HL-60 (cell line): ENCODE results near the gene FBXO17.

Source experiments
- GABPA ChIP-seq: IDR thresholded peaks from 2 replicates; pipeline ENCODE4 v1.6.1; 2012; ENCODE audit warnings: low read depth
- POLR2AphosphoS5 ChIP-seq: IDR thresholded peaks from 2 replicates; pipeline ENCODE4 v1.6.1; 2012; ENCODE audit warnings: low read depth
- TF ChIP-seq, protein P1 (sequence below): IDR thresholded peaks from one replicate; pipeline ENCODE4 v1.5.1; 2011; ENCODE audit warnings: low read length, control low read depth, inconsistent platforms; ENCODE audit not compliant: insufficient read depth
- TF ChIP-seq, protein P2 (sequence below): IDR thresholded peaks from 2 replicates; pipeline ENCODE4 v1.6.1; 2012; ENCODE audit warnings: low read depth; ENCODE audit not compliant: insufficient replicate concordance

DNA sequence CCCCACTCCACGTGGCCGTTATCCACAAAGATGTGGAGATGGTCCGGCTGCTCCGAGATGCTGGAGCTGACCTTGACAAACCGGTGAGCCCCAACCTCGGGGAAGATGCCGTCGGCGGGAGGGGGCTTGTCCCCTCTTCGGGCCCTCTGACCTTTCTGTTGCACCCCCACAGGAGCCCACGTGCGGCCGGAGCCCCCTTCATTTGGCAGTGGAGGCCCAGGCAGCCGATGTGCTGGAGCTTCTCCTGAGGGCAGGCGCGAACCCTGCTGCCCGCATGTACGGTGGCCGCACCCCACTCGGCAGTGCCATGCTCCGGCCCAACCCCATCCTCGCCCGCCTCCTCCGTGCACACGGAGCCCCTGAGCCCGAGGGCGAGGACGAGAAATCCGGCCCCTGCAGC, 68.3 kb downstream of the FBXO17 start:
- no peak for TF ChIP-seq GABPA
- TF ChIP-seq, protein P1, sequence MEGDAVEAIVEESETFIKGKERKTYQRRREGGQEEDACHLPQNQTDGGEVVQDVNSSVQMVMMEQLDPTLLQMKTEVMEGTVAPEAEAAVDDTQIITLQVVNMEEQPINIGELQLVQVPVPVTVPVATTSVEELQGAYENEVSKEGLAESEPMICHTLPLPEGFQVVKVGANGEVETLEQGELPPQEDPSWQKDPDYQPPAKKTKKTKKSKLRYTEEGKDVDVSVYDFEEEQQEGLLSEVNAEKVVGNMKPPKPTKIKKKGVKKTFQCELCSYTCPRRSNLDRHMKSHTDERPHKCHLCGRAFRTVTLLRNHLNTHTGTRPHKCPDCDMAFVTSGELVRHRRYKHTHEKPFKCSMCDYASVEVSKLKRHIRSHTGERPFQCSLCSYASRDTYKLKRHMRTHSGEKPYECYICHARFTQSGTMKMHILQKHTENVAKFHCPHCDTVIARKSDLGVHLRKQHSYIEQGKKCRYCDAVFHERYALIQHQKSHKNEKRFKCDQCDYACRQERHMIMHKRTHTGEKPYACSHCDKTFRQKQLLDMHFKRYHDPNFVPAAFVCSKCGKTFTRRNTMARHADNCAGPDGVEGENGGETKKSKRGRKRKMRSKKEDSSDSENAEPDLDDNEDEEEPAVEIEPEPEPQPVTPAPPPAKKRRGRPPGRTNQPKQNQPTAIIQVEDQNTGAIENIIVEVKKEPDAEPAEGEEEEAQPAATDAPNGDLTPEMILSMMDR, result no peak
- TF ChIP-seq, protein P2, sequence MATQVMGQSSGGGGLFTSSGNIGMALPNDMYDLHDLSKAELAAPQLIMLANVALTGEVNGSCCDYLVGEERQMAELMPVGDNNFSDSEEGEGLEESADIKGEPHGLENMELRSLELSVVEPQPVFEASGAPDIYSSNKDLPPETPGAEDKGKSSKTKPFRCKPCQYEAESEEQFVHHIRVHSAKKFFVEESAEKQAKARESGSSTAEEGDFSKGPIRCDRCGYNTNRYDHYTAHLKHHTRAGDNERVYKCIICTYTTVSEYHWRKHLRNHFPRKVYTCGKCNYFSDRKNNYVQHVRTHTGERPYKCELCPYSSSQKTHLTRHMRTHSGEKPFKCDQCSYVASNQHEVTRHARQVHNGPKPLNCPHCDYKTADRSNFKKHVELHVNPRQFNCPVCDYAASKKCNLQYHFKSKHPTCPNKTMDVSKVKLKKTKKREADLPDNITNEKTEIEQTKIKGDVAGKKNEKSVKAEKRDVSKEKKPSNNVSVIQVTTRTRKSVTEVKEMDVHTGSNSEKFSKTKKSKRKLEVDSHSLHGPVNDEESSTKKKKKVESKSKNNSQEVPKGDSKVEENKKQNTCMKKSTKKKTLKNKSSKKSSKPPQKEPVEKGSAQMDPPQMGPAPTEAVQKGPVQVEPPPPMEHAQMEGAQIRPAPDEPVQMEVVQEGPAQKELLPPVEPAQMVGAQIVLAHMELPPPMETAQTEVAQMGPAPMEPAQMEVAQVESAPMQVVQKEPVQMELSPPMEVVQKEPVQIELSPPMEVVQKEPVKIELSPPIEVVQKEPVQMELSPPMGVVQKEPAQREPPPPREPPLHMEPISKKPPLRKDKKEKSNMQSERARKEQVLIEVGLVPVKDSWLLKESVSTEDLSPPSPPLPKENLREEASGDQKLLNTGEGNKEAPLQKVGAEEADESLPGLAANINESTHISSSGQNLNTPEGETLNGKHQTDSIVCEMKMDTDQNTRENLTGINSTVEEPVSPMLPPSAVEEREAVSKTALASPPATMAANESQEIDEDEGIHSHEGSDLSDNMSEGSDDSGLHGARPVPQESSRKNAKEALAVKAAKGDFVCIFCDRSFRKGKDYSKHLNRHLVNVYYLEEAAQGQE, result no peak
- TF ChIP-seq POLR2AphosphoS5, result no peak
